ENCODE data around the gene S100G.
A peak's percentile ranks its signal among the peaks of the same experiment; 100 is the strongest.

The S100G gene

DNA sequence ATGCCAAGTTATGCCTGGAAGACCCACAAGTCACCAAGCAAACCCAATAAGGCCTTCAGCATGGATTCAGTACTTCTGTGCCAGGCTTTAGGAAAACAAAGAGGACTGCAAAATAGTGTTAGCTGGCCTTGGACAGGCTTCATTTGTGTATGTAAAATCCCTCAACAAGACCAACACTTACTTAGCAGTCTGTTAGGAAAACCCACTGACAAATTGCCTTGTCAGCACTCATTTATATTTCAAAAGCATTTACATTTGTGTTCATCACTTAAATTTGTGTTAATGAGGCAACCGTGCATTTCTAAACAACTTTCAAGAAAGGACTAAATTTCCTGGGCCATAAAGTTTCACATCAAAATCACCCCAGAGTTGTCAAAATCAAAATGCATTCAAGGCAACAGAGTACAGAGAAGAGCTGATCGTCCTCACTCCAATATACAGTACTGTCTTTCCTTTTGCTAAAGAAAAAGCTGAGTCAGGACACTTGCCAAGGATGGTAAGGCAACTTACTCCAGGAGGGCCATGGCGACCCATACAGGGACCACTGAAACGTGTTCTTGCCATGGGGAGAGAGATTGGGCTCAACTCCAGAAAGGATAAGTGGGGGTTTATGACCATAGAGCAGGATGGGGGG is 1.6 kb downstream of the S100G start:
- DNase-seq (ENCODE audit: low spot score) = no peak

- DNase-seq (ENCODE audit: low spot score) = no peak
Measured at GRCh38 chrX:16653424-16653823, 3.5 kb downstream of the S100G start.

DNA sequence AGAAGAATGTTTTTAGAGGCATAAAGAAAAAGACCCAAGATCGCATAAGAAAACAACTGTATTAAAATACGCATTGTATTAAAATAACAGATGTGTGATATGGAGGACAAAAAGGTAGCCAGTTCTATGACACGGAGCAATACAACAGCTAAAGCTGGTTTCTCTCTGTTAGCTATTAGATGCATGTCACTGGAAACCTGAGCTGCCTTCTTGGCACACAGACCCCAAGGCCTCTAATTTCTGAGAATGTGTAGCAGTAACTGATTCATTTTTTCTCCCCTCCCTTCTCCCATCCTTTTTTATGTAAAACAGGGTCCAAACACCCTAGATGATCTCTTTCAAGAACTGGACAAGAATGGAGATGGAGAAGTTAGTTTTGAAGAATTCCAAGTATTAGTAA is 4.1 kb downstream of the S100G start:
- no peak for DNase-seq (ENCODE audit: low spot score)

- no peak for DNase-seq (ENCODE audit: low spot score)
Measured at GRCh38 chrX:16658284-16658683, 8.3 kb downstream of the S100G start.

- no peak for DNase-seq (ENCODE audit: low spot score)
Measured at GRCh38 chrX:16659321-16659720, 9.4 kb downstream of the S100G start.

DNA sequence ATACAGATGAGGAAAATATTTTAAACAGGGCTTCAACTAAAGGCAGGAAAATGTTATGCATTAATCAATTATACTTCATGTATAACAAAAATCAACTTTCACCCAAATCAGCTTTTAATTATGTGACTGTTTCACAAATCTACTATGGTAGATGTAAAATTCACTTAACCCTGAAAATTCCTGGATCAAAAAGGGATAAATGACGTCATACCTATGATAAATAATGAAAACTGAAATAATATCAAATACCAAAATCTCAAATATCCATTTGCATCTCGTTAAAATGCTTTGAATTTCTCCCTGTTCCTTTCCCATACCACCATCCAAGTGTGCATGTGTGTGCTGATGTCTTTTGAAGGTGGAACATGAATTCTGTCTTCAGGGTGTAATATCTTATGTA is 11.5 kb downstream of the S100G start:
- DNase-seq (ENCODE audit: low spot score) = no peak

DNA sequence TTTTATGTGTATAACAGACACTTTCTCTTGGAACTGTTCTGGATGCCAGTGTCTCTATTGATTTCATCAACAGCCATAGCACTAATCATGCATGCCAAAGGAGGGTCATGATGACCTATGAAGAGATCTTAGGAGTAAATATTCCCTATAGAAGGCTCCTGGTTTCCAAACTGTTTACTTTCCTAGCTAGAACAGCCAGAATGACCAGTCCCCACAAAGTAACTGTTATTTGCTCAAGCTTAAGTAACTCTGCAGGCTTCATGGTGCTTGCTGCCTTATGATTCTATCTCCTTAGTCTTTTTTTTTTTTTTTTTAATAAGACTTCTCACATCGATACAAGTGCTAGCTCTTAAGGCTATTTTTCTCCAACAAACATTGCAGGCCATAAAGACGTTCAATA is 12.4 kb downstream of the S100G start:
- no peak for DNase-seq (ENCODE audit: low spot score)

- no peak for DNase-seq (ENCODE audit: low spot score)
Measured at GRCh38 chrX:16664074-16664473, 14.1 kb downstream of the S100G start.

GRCh38 chrX:16664626-16665025 is 14.7 kb downstream of the S100G start:
- DNase-seq (ENCODE audit: low spot score) = no peak

DNA sequence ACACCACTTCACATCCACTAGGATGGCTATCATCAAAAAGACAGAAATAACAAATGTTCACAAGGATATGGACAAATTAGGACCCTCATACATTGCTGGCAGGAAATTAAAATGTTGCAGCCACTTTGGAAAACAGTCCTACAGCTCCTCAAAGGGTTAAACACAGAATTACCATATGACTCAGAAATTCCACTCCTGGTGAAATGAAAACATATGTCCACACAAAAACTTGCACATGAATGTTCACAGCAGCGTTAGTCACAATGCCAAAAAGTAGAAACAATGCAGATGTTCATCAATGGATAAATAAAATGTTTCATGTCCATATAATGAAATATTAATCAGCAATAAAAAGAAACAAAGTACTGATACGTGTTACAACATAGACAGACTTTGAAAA is 15.1 kb downstream of the S100G start:
- no peak for DNase-seq (ENCODE audit: low spot score)

DNA sequence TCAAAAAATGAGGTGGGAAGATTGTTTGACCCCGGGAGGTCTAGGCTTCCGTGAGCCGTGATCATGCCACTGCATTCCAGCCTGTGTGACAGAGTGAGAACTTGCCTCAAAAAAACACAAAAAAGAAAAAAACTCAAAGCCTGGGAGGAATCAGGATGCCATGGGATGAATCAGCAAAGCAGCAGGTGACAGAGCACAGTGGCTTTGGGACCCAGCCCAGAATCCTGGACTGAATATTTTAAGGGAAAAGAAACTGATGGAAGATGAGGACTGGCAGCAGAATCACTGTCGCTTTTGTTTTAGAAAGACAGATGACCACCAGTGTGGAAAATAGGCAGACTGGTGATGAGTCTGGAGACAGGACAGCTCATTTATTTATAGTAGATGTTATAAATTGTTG is 16.6 kb downstream of the S100G start:
- DNase-seq (ENCODE audit: low spot score) = no peak

GRCh38 chrX:16671005-16671404 is 21.0 kb downstream of the S100G start:
- no peak for DNase-seq (ENCODE audit: low spot score)

- DNase-seq (ENCODE audit: low spot score) = no peak
Measured at GRCh38 chrX:16678689-16679088, 28.7 kb downstream of the S100G start.

DNA sequence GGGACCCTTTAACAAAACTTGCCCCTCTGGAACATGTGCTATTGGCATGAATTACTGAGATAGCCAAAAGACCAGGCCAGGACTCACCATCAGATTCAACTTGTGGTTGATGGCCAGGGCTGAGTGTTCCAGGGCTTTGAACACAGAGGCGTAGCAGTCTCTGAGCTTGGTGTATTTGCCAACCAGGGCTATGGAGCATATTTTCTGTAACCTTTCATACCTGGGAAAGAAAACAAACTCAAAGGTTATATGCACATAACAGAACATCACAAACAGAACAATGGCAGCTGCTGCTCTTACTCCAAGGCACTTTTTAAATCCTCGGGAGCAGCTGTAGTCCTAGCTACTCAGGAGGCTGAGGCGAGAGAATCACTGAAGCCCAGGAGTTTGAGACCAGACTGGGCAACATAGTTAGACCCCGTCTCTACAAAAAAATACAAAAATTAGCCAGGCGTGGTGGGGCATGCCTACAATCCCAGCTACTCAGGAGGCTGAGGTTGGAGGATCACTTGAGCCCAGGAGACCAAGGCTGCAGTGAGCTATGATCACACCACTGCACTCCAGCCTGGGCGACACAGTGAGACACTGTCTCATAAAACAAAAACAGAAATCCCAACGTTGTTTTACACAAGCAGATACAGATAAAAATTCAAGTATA is 33.2 kb downstream of the S100G start:
- DNase-seq (ENCODE audit: low spot score) = no peak

DNA sequence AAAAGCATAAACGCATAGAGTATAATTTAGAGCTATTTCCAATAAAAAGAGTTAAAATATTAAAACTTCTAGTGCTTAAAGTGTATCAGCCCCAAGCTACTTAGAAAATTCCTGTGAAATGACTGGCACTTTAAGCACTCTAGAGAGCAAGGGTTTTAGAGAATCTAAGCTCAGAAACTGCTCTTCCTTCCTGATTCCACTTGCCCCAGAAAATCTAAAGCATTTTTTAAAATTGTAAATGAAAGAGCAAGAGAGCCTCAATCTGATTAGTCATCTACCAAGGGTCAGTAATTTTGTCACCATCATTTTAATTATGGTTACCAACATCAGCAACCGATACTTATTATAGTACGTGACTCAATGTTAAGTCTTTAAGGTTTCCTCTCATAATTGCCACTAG is 37.6 kb downstream of the S100G start:
- DNase-seq (ENCODE audit: low spot score) = no peak

DNA sequence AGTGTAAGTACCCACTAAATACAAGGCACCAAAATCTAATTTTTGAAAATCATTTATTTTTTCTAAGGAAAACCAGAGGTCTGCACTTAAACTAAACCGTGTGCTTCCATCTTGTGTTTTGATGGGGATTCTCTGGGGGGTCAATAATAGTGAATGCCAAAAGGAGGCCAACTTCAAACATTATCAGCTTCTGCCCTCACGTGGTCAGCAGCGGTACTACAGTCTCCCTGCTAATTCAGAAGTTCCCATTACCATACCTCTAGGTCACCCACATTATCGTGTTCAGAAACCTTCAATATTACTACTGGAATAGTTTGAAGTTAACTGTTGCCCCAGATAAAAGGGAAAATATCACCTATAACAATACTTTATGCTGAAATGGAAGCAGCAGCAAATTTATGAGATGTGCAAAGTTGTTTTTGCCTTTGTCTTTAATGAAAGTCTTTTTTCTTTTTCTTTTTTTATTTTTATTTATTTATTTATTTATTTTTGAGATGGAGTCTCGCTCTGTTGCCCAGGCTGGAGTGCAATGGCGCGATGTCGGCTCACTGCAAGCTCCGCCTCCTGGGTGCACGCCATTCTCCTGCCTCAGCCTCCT is 45.2 kb downstream of the S100G start:
- peak; percentile 38 for DNase-seq (ENCODE audit: low spot score)

DNA sequence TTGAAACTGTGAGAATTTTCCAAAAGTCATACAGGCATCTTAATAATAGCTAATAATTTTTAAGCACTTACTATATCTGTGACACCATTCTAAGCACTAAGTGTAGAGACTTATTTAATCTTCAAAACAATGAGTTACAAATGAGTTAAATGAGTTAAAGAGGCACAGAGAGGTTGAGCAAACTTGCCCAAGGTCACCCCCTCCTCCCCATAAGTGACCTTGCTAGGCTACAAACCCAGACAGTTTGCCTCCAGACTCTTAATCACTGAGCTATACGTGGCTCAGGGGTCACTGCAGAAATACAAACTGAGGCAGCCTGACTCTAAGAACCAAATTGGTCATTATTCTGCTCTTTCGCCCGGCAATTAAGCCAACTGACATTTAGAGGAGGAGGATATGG is 47.0 kb downstream of the S100G start:
- DNase-seq (ENCODE audit: low spot score) = no peak

GRCh38 chrX:16699389-16699788 is 49.4 kb downstream of the S100G start:
- no peak for DNase-seq (ENCODE audit: low spot score)

DNA sequence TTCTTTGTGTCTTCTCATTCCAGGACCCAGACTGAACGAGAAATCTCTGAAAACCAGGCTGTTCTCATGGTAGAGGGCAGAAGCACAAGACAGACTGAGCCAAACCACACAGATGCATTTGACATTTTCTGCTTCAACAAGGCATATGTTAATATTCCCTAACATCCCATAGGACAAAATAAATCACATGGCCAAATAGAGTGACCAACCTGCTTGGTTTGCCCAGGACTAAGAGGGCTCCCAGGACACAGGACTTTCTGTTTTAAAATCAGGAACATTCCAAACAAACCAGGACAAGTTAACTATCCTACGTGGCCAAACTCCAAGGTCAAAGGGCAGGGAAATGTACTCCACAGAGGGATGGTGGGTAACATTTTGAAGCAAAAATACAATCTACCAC is 50.8 kb downstream of the S100G start:
- no peak for DNase-seq (ENCODE audit: low spot score)

DNA sequence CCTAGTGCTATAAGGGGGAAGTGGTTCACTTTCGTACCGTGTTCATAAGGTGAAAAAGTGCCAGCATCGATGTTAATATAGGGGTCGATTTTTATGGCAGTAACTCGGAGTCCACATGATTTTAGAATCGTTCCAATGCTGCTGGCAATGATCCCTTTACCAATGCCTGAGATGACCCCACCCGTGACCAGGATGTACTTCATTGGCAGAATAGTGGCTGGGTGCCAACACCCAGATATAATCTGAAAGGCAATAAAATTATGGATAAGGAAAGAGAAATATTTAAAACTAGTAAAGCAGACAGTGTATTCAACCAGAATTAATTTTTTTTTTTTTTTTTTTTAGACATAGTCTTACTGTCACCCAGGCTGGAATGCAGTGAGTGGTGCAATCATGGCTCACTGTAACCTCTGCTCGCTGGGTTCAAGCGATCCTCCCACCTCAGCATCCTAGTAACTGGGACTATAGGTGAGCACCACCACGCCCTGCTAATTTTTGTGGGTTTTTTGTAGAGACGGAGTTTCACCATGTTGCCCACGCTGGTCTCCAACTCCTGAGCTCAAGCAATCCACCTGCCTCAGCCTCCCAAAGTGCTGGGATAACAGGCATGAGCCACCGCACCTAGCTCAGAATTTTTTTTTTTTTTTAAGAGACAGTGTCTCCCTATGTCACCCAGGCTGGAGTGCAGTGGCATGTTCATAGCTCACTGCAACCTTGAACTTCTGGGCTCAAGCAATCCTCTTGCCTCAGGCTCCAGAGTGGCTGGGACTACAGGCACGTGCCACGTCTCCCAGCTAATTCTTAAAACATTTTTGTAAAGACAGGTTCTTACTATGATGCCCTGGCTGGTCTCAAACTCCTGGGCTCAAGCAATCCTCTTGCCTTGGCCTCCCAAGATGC is 53.0 kb downstream of the S100G start:
- no peak for DNase-seq (ENCODE audit: low spot score)

Data from germinal center (tissue), 1 donor.